Ascending aorta (tissue), 2 donors: ENCODE results near the gene CEP152. TPM values are rescaled to one million over a fixed set of nuclear protein-coding genes. Genes with fewer than 3 reads are reported as not detected.

Experiments used
- DNase-seq, 2 donors: peaks; one replicate each; pipeline ENCODE4 v3.0.0-alpha.2; 2019; ENCODE audit warnings: low spot score in 2 of 2
- H3K27ac ChIP-seq, 2 donors: fragments of 200-600 bp; sonication (generic); one replicate each; pipeline ENCODE4 v1.5.1; 2016 to 2017; ENCODE audit warnings: mild to moderate bottlenecking in 1 of 2
- H3K27me3 ChIP-seq: fragments of 200-600 bp; sonication (generic); one replicate; pipeline ENCODE4 v1.5.1; 2017
- H3K36me3 ChIP-seq, 2 donors: fragments of 200-600 bp; sonication (generic); one replicate each; pipeline ENCODE4 v1.5.1; 2016
- H3K4me1 ChIP-seq, 2 donors: fragments of 200-600 bp; sonication (generic); one replicate each; pipeline ENCODE4 v1.5.1; 2016 to 2017; ENCODE audit warnings: mild to moderate bottlenecking in 1 of 2
- H3K4me3 ChIP-seq, 2 donors: fragments of 200-600 bp; sonication (generic); one replicate each; pipeline ENCODE4 v1.5.1; 2016 to 2017; ENCODE audit warnings: mild to moderate bottlenecking in 1 of 2
- H3K9me3 ChIP-seq, 2 donors: fragments of 200-600 bp; sonication (generic); one replicate each; pipeline ENCODE4 v1.5.1; 2016
- CTCF ChIP-seq, 3 experiments: fragments of 200-600 bp in 2 of 3; fragments of 450-650 bp in 1 of 3; sonication (generic) in 2 of 3; IDR thresholded peaks; one replicate each; pipeline ENCODE4 v1.5.1; 2016 to 2019; ENCODE audit warnings: antibody characterized with exemption in 3 of 3, mild to moderate bottlenecking in 1 of 3, moderate library complexity in 1 of 3
- intact Hi-C: fragments of 100-400 bp; cut with DNase I; formaldehyde crosslinking; loops from one replicate; pipeline ENCODE4 v1.15.1; 2023
- total RNA-seq: library from RNA; depleted of rRNA; stranded (reverse); fragments of >200 nt; gene quantifications from one replicate; pipeline ENCODE4 v1.1.0, GENCODE V29; 2016

CEP152 gene
- total RNA-seq, 1 donor from 2014 or later = 1.1 TPM

GRCh38 chr15:48781481-48782081, 29.3 kb downstream of the CEP152 start:
- no peak for DNase-seq
- Histone ChIP-seq H3K36me3 (peaks cover 0 to 4% of the 10 kb centered on the region in 2 donors), H3K9me3 (no peaks in the 10 kb centered on the region), H3K27ac (no peak overlapping the region), H3K4me3 (no peak overlapping the region), H3K4me1 (peaks cover 0 to 8% of the 10 kb centered on the region in 2 donors), H3K27me3 (no peaks in the 10 kb centered on the region)
- no peak for TF ChIP-seq CTCF (IDR thresholded peaks at IDR 0.05)
- intact Hi-C loops = no loop called here

DNA sequence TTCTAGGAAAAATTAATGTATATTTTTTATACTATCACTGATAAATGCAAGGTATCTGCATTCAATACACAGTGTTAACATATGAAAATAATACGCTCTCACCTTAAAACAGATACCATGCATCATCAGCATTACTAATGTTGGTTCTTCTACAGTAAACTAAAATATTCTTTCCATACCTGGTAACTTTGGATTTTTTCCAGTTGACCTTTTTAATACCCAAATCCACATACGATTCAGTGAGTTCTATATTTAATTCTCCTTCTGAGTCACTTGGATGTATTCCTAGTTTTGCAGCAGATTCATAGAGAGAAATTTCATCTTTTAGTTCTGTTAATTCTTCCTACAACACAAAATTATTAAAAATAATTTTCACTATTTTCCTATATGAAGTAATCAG, 29.9 kb downstream of the CEP152 start:
- H3K4me3 ChIP-seq = no peak overlapping the region
- peaks cover 0 to 8% of the 10 kb centered on the region in 2 donors for H3K4me1 ChIP-seq
- H3K36me3 ChIP-seq = peaks cover 0 to 4% of the 10 kb centered on the region in 2 donors
- no peak overlapping the region for H3K27ac ChIP-seq
- no peak for DNase-seq
- intact Hi-C loops = no loop called here
- no peaks in the 10 kb centered on the region for H3K27me3 ChIP-seq
- no peaks in the 10 kb centered on the region for H3K9me3 ChIP-seq
- no peak for TF ChIP-seq CTCF (IDR thresholded peaks at IDR 0.05)

GRCh38 chr15:48778331-48778730, 32.5 kb downstream of the CEP152 start:
- Histone ChIP-seq H3K9me3 (no peaks in the 10 kb centered on the region), H3K4me3 (no peak overlapping the region), H3K27ac (peak overlapping the region in 1 of 2 donors; percentile 11), H3K27me3 (no peaks in the 10 kb centered on the region), H3K4me1 (peaks cover 0 to 3% of the 10 kb centered on the region in 2 donors), H3K36me3 (peaks cover 0 to 4% of the 10 kb centered on the region in 2 donors)
- intact Hi-C loops = no loop called here
- no peak for TF ChIP-seq CTCF (IDR thresholded peaks at IDR 0.05)
- DNase-seq = no peak

DNA sequence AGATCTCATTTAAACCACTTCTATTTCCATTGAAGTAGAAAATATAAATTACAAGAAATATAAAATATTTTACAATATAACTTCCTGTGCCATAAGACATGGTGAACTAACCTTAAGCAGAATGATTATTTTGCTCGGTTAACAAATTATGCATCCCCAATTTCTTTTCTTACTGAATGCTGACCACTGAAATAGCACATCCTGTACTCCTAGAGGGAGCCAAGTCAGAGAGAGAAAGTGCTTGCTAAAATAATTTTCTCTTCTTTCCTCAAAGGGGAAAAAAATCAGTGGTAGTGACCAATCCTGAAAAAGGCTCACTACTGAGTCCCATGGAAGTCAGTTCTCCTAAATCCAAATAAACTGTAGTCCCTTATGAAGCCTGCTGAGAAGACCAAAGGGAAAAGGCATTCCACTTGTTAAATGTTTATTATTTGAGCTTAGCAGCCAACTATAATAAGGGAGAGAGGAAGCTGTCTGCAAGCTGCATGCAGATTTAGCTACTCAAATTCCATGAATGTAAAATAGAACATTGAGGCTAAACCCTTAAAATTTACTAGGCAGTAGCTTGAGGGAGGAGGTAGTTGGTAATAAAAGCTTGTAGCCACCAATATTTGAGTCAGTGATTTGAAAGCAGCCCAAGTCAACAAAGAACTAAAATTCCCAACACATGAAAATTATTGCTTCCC, 33.1 kb downstream of the CEP152 start:
- Histone ChIP-seq H3K9me3 (no peaks in the 10 kb centered on the region), H3K36me3 (peaks cover 0 to 4% of the 10 kb centered on the region in 2 donors), H3K4me3 (no peak overlapping the region), H3K4me1 (peaks cover 0 to 3% of the 10 kb centered on the region in 2 donors), H3K27me3 (no peaks in the 10 kb centered on the region), H3K27ac (no peak overlapping the region)
- no peak for DNase-seq
- no peak for TF ChIP-seq CTCF (IDR thresholded peaks at IDR 0.05)
- intact Hi-C loops = no loop called here

GRCh38 chr15:48775546-48775945, 35.3 kb downstream of the CEP152 start:
- Histone ChIP-seq H3K9me3 (no peaks in the 10 kb centered on the region), H3K27me3 (no peaks in the 10 kb centered on the region), H3K4me3 (no peak overlapping the region), H3K4me1 (peaks cover 0 to 3% of the 10 kb centered on the region in 2 donors), H3K36me3 (no peaks in the 10 kb centered on the region), H3K27ac (no peak overlapping the region)
- DNase-seq = no peak
- intact Hi-C loops = no loop called here
- TF ChIP-seq CTCF (IDR thresholded peaks at IDR 0.05) = no peak
